Stimulated activated CD8-positive, alpha-beta memory T cell treated with anti-CD3 and anti-CD28 coated beads, Interleukin-12 subunit alpha, Interleukin-12 subunit beta, amount 100 ng/mL, for 4 hours (primary cell): ENCODE results near the gene DIP2C.
"Not testable (repeated sequence)": the region's sequence is repeated elsewhere in the genome, so short reads cannot be mapped to it uniquely, and the experiment has no call there.

Experiments used
- DNase-seq: peaks from one replicate; pipeline ENCODE4 v3.0.0-alpha.2; 2020; ENCODE audit warnings: low read depth

DIP2C gene

GRCh38 chr10:533186-533585 is 156.3 kb downstream of the DIP2C start:
- no peak for DNase-seq

- DNase-seq: not testable (repeated sequence)
These were observed 157.1 kb downstream of the DIP2C start for GRCh38 chr10:532331-532730.

- DNase-seq: no peak
These were observed 157.9 kb downstream of the DIP2C start for GRCh38 chr10:531541-531940.

GRCh38 chr10:530717-531116 is 158.8 kb downstream of the DIP2C start:
- no peak for DNase-seq

- DNase-seq: no peak
These were observed 159.8 kb downstream of the DIP2C start for GRCh38 chr10:529468-530230.

GRCh38 chr10:528173-529165 is 161.0 kb downstream of the DIP2C start:
- DNase-seq: no peak

- no peak for DNase-seq
These were observed 162.1 kb downstream of the DIP2C start for GRCh38 chr10:527416-527815.

- DNase-seq: no peak
These were observed 162.7 kb downstream of the DIP2C start for GRCh38 chr10:526651-527312.

- DNase-seq: no peak
These were observed 163.7 kb downstream of the DIP2C start for GRCh38 chr10:525565-526315.

GRCh38 chr10:523925-524324 is 165.5 kb downstream of the DIP2C start:
- DNase-seq: no peak

- DNase-seq: no peak
These were observed 167.1 kb downstream of the DIP2C start for GRCh38 chr10:522350-522749.

GRCh38 chr10:521261-522250 is 167.9 kb downstream of the DIP2C start:
- no peak for DNase-seq

GRCh38 chr10:520402-520787 is 169.1 kb downstream of the DIP2C start:
- DNase-seq: no peak

- no peak for DNase-seq
These were observed 169.6 kb downstream of the DIP2C start for GRCh38 chr10:519716-520401.

GRCh38 chr10:519055-519715 is 170.3 kb downstream of the DIP2C start:
- no peak for DNase-seq

- DNase-seq: no peak
These were observed 171.5 kb downstream of the DIP2C start for GRCh38 chr10:517872-518475.

- DNase-seq: no peak
These were observed 172.1 kb downstream of the DIP2C start for GRCh38 chr10:517241-517830.

- no peak for DNase-seq
These were observed 172.7 kb downstream of the DIP2C start for GRCh38 chr10:516764-517163.

- no peak for DNase-seq
These were observed 173.8 kb downstream of the DIP2C start for GRCh38 chr10:515674-516073.
